ENCODE measurements around the gene IFI44.

IFI44 gene

DNA sequence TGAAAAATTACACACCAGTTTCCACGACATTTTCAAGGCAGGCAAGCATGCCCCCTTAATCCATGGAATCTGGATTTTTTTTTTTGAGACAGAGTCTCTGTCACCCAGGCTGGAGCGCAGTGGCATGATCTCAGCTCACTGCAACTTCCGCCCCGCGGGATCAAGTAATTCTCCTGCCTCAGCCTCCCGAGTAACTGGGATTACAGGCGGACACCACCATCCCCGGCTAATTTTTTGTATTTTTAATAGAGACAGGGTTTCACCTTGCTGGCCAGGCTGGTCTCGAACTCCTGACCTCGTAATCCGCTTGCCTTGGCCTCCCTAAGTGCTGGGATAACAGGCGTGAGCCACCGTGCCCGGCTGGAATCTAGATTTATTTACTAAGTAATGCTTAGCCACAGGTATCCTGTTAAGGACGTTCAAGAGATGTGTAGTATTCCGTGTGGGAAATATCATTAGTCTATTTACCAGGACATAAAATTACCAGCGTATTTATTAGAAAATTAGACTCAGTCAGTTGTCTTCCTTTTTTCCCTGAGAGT lies 2.5 kb downstream of the IFI44 start:
- no peak for DNase-seq (ENCODE audit: low spot score)

DNA sequence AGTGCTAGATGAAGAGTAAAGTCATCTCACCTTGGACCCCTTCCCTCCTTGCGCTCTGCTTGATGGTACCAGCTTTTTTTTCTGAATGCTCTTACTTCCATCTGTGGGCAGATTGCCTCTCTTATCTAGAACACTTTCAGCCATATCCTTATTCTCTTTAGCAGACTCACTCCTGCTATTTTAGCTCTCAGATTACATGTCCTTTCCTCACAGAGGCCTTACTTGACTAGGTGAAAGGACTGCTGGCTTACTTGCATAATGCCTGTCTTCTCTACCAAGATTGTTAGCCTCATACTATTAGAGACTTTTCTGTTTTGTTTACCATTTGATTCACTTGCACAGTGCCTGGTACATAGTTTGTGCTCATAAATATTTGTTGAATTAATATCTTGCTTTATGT lies 9.3 kb downstream of the IFI44 start:
- DNase-seq (ENCODE audit: low spot score) = no peak

DNA sequence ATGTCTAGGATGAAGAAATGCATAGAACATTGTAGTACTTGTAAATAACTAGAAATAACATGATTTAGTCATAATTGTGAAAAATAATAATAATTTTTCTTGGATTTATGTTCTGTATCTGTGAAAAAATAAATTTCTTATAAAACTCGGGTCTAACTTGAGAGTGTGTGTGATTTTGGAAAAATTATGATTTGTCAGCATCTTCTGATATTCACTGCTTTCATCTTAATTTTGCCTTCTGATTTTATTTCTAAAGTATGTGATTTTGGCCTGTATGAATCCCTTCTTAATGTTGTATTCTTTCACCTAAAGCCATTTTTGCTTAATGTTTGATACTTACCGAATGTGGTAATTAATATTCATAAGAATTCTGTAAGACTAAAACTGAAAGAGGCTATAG lies 14.3 kb downstream of the IFI44 start:
- no peak for DNase-seq (ENCODE audit: low spot score)

DNA sequence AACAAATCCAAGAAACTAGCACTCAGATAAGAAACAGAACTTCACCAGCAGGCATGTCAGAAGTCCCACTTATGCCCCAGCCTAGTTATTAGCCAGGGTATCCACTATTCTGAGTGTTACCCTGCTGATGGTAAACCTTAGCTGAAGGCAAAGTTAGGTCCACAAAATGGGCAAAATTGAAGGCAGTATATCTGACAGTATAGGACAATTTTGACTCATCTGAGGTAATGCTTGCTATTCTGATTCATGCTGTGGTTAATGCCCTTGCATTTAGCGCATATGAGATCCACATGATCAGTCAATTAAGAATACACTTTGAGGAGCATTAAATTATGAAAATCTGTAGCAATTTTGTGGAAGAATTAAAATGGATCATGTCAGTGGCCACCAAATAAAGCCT lies 15.1 kb downstream of the IFI44 start:
- no peak for DNase-seq (ENCODE audit: low spot score)

DNA sequence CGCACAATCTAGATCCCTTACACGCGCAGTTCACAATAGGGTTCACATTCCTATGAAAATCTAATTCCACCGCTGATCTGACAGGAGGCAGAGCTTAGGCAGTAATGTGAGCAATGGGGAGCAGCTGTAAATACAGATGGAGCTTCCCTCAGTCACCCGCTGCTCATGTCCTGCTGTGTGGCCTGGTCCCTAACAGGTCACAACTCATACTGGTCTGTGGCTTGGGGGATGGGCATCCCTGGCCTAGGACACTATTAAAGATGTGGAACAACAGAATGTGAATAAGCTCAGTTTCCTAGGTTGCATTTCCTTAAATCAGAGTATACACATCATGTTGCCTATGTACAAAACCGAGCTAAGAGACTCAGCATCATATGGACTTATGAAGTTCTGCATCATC lies 16.2 kb downstream of the IFI44 start:
- no peak for DNase-seq (ENCODE audit: low spot score)

DNA sequence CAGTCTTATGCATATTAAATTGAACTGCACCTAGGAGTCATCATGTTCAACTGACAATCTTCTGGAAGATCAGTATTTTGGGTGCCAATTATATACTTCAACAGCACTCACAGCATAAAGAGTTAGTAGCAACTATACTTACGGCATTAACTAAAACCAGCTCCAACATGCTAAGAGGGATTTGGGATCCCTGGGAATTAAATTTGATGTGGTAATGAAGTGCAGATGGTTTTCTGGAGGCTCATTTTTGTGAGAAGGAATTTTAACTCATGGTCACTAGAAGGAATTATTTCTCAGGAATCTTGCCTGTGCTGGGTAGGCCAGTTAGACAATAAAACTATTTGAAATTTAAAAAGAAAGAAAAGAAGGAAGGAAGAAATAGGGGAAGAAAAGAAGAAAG lies 18.3 kb downstream of the IFI44 start:
- DNase-seq (ENCODE audit: low spot score) = no peak

DNA sequence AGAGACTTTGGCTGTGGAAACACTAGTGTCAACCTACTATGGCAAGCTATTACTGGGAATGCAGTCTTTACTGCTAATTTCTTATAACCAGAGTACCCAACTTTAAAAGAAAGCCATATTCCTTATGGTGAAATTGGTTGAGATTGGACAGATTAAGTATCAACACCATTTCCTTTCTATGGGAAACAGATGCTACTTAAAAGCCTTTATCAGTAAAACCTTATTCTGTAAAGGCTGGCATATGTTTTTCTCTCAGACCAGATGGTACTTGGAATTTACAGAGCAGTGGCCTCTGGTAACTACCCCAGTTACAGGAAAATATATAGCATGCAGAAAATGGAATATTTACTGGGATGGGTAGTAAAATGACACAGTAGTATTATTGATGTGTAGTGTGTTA lies 18.8 kb downstream of the IFI44 start:
- no peak for DNase-seq (ENCODE audit: low spot score)

DNA sequence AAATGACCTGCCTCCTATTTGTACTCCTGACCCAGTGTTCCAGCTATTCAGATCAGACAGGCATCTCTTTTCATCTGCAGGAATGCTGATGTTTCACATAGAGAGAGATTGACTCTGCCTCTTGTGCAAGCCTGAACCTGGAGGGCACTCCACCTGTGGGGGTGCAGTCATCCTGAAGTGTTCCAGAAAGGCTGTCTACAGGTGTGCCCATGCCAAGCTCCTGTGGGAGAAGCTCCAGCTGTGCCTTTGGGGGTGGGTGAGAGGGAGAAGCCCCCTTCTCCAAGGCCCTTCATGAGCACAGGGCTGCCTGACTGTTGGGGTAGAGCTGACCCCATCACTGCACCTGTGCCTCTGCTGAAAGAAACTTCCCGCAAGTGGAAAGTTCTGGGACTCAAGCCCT lies 22.8 kb downstream of the IFI44 start:
- no peak for DNase-seq (ENCODE audit: low spot score)

DNA sequence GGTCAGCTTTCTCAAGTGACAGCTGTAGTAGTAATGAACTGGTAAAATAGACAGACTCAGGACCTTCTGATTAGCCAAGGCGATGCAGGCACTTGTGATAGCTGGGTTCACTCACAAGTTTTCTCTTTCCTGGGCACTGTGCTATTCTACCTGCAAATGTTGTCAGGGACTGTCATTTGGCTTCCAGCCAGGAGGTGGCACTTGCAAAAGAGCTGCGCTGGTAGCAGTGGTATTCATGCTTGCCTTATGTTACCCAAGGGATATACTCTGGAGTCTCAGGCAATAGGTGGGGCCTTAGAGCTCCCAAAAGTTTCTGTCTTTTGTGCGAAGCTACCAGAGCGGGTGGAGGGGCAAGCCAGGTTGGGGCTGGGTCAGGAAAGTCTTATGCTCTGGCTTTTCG lies 23.5 kb downstream of the IFI44 start:
- DNase-seq (ENCODE audit: low spot score) = peak; percentile 17

DNA sequence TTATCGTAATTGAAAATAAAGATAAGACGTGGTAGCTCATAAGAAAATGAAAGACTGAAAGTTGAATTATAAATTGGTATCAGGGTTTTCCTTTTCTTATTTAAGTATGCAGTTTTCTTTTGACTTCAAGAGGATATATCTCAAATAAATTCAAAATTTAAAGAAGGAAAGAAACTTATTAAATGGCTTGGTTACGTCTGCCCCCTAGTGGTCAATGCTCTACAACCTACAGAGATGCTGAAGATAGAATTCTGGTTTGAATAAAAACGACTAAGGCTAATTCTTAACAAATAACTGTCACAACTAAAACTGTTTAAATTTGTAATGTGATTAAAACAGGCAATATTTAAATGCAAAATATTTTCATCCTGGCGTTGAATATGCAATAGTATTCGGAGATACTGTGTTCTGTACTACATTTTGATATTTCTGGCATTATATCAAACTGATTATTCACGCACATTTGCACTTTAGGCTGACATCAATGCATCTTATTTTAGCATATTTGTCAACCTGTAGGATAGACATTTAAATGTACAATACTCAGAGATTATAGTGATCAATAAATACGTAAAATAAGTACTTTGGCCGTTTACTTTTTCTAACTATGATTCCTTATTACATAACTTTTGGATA lies 26.8 kb downstream of the IFI44 start:
- peak; percentile 72 for DNase-seq (ENCODE audit: low spot score)

DNA sequence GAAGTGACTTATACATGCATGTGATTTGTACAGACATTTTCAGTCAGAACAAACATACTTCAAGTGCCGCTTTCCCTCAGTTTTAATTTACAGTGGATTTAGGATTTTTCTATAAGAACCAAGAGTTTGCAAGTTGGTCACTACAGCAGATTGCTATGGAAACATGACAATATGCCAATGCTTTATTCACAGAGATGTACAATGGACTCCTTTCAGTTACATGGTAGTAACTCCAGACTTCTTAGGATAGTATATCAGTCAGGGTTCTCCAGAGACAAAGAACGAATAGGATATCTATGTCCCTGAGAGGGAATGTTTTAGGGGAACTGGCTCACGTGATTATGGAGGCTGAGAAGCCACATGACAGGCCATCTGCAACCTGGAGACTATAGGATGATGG lies 27.4 kb downstream of the IFI44 start:
- DNase-seq (ENCODE audit: low spot score) = no peak

DNA sequence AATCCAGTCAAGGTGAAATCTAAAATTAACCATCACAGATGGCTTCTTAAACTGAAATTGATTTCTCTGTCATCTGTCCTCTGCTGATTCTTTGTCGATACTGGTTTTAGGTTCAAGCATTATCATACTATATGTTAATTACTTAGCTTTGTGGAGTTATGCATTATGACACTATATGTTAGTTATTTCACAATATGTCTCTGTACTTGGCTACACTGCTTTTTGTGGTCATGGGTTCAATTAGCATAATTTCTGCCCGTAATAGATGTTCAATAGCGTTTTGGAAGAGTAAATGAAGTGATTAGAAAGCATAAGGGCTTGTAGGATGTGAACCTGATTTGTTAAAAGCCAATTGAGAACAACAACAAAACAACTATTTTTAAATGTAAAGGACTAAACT lies 28.2 kb downstream of the IFI44 start:
- no peak for DNase-seq (ENCODE audit: low spot score)

DNA sequence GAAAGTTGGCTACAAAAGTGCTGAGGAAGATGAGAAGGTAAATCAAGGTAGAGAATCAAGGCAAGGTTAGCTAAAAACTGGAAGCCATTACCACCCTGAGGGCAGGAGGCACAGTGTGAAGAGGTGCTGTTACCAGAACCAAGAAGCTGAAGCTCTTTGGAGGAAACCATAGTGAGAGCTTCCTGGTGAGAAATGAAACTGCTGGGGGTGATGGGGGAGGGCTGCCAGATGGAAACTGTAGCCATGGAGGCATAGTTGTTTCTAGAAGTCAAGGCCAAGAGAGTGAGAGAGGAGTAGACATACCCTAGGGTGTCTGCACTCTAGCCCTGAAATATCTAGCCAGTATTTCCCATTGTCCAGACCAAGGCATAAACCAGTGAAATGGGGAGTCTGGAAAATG lies 28.7 kb downstream of the IFI44 start:
- DNase-seq (ENCODE audit: low spot score) = no peak

DNA sequence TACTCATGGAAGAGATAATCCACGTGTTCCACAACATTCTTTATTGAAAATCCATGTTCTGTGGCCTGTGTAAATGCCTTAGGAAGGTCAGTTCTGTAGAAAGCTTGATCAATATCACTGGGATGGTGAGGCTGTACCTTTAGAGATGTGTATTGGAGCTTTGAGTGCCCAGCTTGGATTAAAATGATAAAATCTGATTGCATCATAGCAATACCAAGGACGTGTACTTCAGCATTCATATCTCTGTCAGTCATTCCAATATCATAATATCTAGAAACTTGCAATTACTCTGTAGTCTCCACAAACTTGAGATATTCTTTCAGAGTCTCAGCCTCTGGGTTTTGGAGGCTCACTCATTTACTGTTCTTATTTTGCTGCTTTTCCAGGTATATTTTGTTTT lies 31.6 kb downstream of the IFI44 start:
- no peak for DNase-seq (ENCODE audit: low spot score)

DNA sequence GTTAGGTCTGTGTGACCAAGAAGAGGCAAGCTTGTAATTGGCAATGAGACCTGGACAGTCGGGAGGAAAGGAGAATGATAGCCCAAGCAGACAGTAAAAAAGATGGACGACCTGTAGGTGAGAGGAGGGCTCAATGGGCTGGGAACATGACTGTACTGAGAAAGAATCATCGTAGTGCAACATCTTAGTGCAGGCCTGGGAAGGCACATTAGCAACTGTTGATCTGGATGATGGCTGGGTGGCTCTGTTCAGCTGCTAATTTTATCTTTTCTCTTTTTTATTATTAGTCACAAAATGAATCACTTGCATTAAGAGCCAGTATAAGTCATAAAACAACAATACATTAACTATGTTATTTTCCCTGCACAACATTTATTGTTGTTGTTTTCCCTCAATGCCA lies 32.9 kb downstream of the IFI44 start:
- DNase-seq (ENCODE audit: low spot score) = no peak

DNA sequence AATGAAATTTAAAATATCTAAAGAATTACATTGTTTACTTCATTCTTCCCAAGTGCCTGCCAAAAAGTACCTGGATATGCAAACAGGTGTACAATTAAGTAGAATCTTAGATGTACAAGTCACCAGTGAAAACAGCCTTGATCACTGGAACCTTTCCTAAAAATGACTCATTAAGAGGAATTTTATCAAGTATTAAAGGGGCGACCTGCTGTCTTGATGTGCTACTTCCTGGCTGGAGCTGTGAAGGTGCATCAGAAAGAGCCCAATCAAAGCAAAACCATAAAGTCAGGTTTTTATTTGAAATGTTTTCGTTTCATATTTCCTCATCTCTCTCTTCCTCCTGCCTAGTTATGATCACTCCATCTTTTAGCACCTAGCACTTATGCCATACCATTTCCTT lies 33.4 kb downstream of the IFI44 start:
- no peak for DNase-seq (ENCODE audit: low spot score)

DNA sequence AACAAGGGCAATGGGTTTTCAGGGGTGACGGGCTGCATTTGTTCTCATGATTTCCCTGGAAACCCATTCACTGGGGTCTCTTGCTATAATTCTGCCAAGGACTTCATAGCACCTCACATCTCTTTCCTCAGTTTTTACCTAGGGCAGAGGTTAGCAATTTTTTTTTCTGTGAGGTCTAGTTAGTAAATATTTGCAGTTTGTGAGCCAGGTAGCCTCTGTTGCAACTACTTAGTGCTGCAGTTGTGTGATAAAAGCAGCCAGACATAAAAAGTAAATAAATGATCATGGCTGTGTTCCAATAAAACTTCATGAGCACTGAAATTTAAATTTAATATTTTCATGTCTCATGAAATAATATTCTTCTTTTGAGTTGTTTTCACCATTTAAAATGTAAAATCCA lies 37.7 kb downstream of the IFI44 start:
- DNase-seq (ENCODE audit: low spot score) = no peak

DNA sequence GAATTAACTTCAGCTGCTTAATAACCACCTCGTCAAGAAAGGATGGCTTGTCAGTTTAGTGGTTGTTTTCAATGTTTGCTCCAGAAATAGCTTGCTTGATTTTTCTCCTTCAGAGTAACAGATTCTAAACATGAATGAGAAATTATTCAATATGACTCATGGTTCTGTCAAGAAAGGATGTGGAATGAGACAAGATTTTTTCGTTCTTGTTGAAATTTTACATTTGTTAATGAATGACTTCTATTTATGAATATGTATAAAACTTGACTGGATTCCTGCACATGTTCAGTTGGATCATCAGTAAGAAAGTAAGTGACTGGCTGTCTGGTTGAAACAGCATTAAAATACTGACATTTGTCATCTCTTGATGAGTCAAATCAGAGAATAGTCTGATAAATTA lies 38.3 kb downstream of the IFI44 start:
- DNase-seq (ENCODE audit: low spot score) = no peak

DNA sequence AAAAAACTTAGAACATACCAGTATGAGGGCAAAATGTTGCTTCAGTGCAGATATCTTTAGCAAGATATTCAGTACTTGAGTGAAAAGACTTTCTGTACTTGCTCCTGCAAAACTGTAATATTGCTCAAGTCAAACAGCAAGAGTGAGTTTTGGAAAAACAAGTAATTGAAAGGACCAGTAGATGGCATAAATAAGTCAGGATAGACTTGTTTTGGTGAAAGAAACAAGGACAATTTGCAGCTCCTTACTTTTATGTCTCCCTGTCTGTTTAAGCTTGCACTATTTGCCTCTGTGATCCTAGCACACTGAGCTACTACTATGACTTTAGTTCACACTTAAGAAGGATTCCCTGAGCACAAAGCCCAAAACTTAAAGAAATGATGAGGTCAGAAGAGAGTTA lies 39.1 kb downstream of the IFI44 start:
- peak; percentile 24 for DNase-seq (ENCODE audit: low spot score)

DNA sequence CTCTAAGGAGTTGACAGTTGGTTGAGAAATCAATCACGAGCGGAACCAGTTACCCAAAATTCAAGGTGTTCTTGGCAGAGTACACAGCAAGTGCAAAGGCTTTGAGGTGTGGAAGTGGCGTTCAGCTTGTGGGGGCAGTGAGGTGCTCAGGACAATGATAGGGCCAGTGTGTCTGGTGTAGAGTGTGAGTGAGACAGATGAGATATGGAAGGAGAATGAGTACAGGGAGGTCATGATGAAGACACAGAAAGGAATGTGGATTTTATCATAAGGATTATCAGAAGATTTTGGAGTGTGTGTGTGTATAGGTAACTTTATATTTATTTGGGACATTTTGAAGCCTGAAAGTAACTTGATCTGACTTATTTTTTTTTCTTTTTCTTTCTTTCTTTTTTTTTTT lies 40.9 kb downstream of the IFI44 start:
- DNase-seq (ENCODE audit: low spot score) = no peak

DNA sequence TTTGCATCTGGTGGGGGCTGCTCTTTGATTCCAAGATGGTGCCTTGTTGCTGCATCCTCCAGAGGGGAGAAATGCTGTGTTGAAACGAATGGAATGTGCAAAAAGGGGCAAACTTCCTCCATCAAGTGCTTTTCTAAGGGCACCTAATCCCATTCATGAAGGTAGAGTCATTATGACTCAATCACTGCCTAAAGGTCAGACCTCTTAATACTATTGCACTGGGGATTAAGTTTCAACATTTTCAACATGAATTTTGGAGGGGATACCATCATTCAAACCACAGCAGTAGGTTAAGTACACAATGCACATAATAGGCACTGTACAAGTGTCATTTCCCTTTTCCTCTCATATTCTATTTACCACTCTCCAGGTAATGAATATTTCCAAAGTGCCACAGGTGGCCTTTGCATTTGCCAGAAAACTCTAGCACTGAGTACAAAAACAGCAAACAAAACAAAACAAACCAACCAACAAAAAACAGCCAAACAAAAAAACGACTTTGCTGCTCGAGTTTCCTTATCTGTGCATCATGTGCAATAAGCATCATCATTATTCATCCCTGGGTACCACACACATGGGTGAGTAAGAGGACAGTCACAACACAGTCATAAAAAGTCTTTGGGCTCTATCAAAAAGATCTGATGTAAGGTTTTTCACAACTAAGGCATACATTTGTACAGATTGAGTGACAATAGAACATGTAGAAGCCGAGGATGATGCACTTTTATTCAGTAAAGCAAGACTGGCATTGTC lies 42.5 kb downstream of the IFI44 start:
- DNase-seq (ENCODE audit: low spot score) = no peak

DNA sequence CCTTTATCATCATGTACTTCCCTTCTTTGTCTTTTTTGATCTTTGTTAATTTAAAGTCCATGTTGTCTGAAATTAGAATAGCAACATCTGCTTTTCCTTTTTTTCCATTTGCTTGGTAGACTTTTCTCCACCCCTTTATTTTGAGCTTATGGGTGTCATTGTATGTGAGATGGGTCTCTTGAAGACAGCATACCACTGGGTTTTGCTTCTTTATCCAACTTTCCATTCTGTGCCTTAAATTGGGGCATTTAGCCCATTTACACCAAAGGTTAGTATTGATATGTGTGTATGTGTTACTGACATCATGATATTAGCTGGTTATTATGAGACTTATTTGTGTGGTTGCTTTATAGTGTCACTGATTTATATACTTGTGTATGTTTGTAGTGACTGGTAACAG lies 50.2 kb downstream of the IFI44 start:
- DNase-seq (ENCODE audit: low spot score) = no peak

DNA sequence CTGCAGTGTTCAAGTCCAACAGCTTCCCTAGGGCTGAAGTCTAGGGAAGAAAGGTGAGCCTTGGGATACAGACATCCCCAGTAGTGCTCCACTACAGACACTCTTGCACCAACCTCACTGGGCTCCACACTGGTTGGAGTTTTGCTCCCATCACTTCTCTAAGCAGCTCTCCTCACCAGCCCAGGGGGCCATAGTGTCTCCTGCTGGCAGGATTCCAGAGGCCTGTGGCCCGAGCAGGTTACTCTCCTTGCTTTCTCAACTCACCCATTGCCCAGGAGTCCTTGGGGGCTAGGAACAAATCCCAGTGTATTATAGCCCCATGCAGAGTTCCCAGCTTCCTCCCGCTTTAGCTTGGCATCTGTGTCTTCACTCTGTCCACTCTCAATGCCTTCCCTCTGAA lies 52.8 kb downstream of the IFI44 start:
- DNase-seq (ENCODE audit: low spot score) = no peak

DNA sequence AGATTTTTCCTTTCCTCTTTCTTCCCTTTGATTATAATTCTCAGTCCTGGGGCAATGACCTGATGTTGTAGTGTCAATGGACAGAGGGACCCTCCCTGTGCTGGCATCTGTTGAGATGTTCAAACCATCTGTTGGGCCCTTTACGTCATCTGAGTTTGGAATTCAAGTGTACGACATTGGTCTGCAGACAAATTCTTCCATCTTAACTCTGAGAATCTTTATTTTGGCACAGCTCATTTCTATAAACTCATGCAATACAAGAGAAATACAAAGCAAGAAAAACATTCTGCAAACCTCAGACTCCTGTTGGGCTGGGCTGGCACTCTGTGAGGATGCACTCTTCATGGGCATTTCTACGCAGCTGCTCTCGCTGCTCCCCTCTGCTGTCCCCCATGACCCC lies 54.2 kb downstream of the IFI44 start:
- DNase-seq (ENCODE audit: low spot score) = no peak

Measured in NAMALWA (cell line).